Effector CD4-positive, alpha-beta T cell (primary cell): Measurements from ENCODE around the gene EXT2.

ENCODE experiments used
- DNase-seq: peaks from one replicate; pipeline ENCODE4 v3.0.0-alpha.2; 2020

Gene EXT2

DNA sequence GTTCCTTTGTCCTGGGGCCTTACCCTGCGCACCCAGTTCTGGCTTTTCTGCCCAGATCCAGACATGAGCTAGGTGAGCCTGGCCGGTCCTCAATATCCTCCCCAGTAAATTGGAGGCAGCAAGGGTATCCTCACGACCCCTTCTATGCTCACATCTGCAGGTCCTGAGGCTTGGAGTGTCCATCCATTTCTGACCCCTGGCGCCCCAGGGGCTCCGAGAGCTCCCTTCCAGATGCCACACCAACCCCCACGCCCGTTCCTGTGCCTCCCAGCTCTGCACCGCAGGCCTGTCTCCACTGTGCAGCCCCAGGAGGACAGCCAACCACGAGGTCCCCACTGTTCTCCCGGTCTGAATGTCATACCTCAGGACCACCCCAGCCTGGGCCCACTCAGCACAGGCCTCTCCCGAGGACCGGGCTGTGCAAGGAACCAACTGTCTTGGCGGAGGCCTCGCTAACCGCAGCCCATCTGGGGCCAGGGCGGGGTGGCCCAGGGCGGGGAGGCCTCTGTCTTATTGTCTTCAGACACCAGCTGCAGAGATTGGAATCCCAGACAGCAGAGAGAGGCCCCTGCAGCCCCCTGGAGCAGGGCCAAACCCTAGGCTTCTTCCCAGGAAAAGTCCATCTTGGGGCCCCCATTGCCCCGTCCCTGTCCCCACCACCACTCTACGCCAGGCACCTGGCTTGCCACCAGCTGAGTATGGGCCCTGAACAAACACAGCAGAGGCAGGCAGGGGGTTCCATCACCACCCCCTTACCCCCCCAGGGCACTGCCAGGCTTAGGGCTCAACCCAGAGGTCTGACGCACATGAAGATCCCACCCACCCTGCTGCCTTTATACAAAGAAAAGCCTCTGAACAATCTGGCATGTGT, 175.2 kb downstream of the EXT2 start:
- no peak for DNase-seq

DNA sequence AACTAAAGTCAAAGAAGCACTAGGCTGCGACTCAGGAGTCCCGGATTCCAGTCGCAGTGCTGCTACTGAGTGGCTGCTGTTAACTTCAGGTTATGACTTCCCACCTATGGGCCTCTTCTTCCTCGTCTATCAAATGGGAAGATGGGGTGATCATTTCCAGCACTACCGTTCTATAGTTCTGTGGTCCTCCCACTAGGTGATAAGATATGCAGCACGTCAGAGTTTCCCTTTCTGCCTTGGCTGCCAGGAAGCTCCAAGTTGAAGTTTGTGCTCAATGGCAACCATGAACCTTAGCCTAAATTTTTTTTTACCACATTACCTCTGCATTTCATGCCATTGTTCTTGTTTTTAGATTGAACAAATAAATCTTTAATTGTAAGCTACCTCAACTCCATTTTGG, 175.8 kb downstream of the EXT2 start:
- DNase-seq: no peak

DNA sequence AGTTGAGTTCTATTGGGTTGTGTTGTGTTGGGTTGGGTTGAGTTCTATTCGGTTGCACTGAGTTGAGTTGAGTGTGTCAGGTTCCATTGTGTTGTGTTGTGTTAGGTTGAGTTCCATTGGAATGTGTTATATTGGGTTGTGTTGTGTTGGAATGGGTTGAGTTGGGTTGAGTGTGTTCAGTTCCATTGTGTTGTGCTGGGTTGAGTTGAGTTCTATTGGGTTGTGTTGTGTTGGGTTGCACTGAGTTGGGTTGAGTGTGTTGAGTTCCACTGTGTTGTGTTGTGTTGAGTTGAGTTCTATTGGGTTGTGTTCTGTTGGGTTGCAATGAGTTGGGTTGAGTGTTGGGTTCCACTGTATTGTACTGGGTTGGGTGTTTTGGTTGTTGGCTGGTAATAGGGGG, 178.9 kb downstream of the EXT2 start:
- DNase-seq: no peak

DNA sequence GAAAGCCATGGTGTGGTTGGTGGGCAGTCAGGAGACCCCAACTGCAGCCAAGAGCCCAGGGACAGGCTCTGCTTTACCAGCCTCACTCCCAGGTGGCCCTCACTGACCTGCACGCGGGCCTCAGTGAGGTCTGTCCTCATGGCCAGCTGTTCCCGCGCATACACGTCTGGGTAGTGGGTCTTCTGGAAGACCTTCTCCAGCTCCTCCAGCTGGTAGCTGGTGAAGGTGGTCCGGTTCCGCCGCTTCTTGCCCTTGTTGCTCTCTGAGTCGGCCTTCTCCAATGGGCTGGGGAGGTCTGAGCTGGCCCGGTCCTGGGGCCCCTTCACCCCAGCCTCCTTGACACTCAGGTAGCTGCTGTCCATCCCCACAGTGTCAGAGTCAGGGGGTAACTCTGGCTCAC, 179.8 kb downstream of the EXT2 start:
- no peak for DNase-seq

DNA sequence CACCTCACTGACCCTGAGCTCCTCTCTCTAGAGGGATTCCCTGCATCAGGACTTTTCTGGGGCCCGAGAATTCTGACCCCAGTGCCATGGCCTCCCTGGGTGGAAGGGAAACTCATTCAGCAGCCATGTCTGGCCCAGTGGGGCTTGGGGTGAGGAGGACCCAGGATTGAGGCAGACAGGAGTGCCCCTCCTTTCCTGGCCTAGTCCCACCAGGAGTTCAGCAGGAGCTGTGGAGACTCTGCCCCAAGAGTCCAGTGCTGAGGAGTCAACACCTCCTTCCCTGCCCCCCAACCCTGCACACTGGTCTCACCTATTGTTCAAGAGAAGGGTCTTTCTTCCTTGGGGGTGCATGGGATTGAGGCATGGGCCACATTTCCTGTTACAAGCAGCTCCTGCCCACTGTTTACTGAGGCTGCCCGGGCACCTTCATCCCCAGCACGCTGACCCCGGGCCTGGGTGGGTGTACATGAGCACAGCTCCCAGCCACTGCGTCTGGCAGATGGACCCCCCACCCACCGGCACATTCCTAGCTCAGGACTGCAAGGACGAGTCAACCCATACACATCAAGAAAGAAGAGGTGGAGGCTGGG, 180.6 kb downstream of the EXT2 start:
- DNase-seq: no peak

DNA sequence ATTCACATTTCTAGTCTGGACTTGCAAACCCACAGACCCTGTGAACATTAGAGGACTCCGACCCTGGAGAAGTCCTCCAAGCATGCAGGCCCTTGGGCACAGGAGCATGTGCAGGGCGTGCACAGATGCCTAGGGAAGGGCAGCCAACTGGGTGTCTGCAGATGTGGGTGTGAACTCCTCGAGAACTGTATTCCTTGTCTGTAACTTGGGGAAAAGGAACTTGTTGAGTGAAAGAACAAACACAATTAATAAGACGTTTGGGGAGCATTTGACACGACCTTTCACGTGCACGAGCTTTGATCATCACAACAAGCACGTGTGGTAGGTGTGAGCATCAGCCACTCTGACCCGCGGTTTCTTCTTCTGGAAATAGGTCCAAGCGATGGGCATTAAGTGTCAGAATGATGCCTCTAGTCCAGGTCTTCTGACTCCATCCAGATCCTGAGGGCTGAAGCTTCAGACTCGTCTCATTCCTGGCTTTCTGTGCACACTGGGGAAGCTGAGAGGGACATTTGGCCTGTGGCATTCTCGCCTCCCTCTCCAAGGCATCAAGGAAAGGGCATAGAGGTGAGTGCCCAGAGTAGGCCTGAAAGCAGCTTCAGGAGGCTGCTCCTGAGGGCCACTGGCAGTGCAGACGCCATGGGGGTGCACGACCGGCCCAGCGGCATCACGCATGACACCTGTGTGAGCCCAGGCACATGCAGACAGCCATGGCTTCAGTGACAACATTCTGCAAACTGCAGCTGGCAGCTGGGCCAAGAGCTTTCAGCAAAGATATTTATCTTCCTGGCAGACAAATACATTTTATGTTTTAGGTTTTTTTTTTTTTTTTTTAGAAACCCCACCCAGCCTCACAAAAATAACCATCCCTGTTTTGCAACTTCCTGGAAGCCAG, 182.0 kb downstream of the EXT2 start:
- DNase-seq: no peak

DNA sequence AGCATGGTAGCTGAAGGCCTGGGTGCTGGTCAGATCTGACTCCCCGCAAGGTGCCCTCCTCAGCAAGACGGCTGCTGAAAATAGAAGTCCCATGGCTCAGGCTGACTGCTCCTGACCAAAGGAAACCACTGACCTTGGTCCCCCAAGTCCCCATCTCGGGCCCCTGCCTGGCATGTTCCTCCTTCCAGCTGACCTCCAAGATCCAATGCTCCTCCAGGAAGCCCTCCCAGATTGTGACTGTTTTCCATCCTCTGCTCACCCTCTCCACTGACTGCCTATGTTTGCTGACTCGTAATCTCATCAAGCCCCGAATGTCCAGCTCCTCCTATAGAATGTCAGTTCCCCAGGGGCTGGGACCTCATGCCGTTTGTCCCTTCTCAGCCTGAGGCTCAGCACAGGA, 184.0 kb downstream of the EXT2 start:
- no peak for DNase-seq

DNA sequence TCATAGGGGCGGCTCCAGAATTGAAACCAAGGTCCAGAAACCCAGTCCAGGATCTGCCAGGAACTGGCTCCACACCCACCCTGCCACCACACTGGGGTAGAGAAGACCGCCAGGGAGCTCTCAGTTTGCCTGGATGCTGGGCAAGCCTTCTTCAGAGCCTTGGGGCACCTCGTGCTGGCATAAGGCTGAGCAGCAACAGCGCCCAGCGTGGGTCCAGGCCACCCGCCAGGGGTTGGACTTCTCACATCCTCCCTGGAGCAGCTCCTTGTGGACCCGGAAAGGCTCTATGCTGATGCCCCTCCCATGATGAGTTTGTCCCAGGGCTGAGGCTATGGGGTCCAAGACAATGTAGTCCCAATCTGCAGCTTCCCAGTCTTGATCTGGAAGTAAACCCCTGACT, 184.8 kb downstream of the EXT2 start:
- no peak for DNase-seq

DNA sequence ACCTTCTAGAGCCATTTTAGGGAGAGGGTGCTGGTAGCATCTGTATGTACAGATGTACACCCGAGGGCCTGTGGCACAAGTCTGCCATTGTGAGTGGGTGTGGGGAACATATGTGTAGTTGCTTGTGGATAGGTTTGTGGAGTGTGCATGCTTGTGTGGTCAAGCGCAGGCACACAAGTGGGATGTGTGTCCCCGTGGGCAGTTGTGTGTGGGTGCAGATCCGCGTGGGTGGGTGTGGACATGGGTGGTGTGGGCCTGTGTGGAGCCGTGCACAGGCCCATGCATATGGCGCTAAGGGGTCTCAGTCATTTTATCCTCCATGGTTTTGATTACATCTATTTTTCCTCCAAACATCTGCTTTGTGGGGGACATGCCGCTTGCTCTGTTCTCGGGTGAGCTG, 185.7 kb downstream of the EXT2 start:
- no peak for DNase-seq

DNA sequence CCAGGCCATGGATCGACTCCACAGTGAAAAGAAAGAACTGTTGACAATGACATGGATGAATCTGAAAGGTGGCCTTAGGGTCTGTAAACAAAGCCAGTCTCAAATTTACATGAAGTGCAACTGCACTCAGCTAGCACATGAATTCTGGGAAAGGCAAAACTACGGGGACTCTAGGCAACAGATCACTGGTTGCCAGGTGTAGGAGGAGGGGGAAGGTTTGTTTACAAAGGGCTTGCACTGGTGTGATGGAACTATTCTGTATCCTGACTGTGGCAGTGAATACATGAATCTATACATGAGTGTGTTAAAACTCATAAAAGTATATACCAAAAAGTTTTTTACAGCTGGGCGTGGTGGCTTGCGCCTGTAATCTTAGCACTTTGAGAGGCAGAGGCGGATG, 187.1 kb downstream of the EXT2 start:
- DNase-seq: no peak

DNA sequence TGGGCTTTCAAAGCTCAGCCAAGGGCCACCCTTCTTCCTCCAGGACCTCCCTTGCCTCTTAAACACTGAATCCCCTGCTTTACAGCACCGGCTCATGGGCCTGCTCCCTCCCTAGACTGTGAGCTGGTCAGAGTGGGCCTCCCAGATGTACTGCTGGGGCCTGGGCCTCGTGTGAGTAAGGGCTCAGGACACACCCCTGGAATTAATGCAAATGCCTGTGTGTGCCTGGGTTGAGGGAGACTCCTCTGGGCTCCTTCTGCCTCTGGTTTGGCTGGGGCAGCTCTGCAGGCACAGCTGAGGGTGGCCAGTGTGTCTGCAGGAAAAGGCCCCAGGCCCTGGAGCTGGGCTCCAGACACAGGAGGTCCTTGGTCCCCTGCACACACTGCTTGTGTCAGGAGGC, 190.3 kb downstream of the EXT2 start:
- no peak for DNase-seq

DNA sequence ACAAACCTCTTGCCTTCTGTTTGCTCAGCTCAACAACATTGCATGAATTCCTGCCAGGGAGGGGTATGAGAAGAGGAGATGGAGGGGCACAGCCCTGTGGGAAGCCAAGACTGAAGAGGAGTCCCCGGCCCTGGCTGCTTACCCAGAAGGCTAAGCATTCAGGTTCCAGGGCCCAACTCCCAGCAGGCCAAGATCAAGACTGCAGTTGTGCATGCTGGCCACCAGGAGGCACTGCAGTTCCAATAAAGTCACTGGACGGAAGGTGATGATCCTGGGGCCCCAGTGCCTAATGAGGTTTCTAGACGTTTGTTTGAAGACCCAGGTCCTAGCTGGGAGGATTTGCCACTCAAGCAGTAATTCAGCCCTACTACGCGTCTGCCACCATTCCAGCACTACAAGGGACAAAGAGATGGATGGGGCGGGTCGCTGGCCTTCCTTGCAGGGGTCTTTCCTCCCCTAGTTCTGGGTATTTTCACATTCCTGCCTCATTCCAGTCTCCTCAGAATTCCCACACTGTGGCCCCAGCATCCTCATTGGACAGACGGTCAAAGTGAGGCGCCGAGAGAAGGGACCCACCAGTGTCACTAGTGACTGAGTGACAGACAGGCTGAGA, 190.9 kb downstream of the EXT2 start:
- DNase-seq: peak; percentile 41

DNA sequence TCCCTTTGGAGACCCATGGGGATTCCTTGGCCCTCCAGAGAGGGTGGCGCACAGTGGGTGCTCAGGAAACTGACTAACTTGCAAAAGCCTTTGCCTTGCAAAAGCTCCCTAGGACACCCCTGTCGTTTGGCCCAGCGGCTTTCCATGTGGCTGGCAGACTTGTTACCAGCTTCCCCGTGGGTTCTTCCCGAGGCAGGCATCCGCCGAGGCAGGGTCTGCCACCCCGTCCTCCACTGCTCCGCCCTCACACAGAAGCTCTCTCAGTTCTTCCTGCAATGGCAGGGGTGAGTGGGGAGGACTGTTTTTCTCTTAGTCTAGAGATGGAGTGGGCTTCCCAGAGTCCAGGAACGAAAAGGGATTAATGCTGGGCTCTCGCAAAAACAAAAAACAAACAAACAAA, 191.4 kb downstream of the EXT2 start:
- no peak for DNase-seq

DNA sequence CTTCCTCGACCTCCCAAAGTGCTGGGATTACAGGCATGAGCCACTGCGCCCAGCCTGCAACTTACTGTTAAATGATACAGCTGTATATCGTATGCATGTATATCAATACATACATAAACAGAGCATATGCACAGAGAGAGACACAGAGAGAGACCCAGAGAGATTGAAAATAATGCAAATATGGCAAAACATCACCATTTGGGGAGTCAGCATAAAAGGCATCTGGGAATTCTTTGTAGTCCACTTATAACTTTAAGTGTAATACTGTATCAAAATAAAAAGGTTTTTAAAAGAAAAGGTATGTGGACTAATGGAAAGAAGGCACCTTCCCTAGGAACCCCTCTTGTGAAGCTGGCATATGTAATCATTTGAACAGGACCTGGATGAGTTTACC, 192.7 kb downstream of the EXT2 start:
- no peak for DNase-seq

DNA sequence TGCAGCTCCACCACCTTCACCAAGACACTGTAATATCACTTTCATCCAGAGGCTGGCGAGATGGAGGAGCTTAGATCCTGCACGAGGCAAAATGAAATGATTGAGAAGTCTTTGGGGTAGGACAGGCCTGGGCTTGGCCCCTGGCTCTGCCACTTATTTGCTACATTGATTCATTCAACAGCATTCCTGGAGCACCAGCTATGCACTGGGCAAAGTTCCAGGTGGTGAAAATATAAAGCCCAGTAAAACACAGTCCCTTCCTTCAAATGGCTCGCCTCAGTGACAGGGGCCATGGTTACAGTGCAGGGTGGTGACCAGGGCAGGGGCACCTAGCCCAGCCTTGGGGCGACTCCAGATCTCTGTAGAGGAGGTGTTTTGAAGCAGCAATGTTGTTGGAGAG, 194.7 kb downstream of the EXT2 start:
- DNase-seq: no peak
